Activated naive CD8-positive, alpha-beta T cell treated with anti-CD3 and anti-CD28 coated beads, Interleukin-2, amount 50 U/mL, for 24 hours (primary cell): ENCODE measurements around the gene FNBP1L.
"Not testable (repeated sequence)": the region's sequence is repeated elsewhere in the genome, so short reads cannot be mapped to it uniquely, and the experiment has no call there.

Experiments
- ATAC-seq: fragments of 150-1000 bp; cut with Tn5 transposase; one replicate; pipeline ENCODE4 v1.10.0; 2021
- DNase-seq: peaks from one replicate; pipeline ENCODE4 v3.0.0; 2021
- H3K27ac Mint-ChIP-seq: one replicate; pipeline ENCODE4 v1.8.0; 2021; ENCODE audit warnings: mild to moderate bottlenecking, mixed read lengths
- H3K27me3 Mint-ChIP-seq: one replicate; pipeline ENCODE4 v1.8.0; 2021; ENCODE audit warnings: mixed read lengths
- H3K36me3 Mint-ChIP-seq: one replicate; pipeline ENCODE4 v1.8.0; 2021; ENCODE audit warnings: low read depth, mixed read lengths
- H3K4me1 Mint-ChIP-seq: one replicate; pipeline ENCODE4 v1.8.0; 2021; ENCODE audit warnings: mixed read lengths
- H3K4me3 Mint-ChIP-seq: one replicate; pipeline ENCODE4 v1.8.0; 2021; ENCODE audit warnings: mild to moderate bottlenecking, moderate library complexity, mixed read lengths
- H3K9me3 Mint-ChIP-seq: one replicate; pipeline ENCODE4 v1.8.0; 2021; ENCODE audit warnings: mixed read lengths

Gene FNBP1L

DNA sequence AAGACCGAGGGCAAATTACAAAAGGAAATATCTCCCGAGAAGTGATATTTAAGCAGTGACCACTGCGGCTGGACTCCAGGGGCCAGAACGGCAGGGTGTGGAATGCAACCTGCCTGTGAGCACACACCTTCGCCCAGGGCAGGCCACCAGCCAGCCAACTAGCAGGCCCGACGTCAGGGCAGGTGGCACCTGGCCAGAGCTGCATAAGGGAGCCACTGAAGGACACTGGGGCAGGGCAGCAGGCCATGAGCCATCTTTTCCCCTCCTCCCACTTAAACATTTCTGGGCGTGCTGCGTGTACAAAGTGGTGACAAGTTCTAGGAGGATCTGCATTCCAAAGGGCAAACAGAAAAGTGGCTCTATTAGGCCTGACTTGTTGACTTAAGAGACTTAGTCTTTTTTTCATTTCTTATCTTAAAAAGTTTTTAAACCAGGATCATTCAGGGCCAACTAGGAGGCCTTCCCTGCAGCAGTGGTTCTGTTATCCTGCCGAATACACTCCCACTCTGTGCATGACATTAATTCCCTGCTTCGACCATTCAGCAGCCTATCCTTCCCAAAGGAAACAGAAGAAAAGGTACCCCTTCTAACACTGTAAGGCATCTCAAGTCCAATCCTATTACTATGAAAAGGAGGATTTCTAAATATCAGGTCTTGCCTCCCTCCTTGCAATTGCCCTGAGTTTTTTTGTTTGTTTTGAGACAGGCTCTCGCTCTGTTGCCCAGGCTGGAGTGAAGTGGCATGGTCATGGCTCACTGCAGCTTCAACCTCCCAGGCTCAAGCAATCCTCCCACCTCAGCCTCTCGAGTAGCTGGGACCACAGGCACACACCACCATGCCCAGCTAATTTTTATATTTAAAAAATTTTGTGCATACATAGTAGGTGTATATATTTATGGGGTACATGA is 137.4 kb downstream of the FNBP1L start:
- no peak for DNase-seq
- no peaks in the 10 kb centered on the region for H3K27me3 Mint-ChIP-seq
- peaks cover 3% of the 10 kb centered on the region for H3K4me1 Mint-ChIP-seq
- H3K27ac Mint-ChIP-seq: no peak overlapping the region
- no peak overlapping the region for H3K4me3 Mint-ChIP-seq
- no peaks in the 10 kb centered on the region for H3K9me3 Mint-ChIP-seq
- no peaks in the 10 kb centered on the region for H3K36me3 Mint-ChIP-seq
- ATAC-seq: no peak

DNA sequence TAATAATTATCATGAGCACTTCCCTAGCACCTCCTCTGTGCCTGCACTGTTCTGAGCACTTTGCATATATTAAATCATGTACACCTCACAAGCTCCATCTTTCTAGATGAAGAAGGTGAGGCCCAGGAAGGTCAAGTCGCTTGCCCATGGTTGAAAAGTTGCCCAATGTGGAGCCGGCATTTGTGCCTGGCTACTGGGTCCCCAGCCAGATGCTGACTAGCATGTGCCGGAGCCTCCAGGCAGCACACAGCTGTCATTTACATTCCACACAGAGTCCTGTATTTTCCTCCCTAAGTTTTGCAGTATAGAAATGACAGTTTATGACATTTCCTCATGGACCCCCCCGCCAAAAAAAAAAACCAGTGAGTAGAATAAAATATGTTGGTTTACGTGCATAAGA is 139.4 kb downstream of the FNBP1L start:
- Mint-ChIP-seq H3K27ac (no peak overlapping the region), H3K27me3 (no peaks in the 10 kb centered on the region), H3K4me3 (no peak overlapping the region), H3K9me3 (no peaks in the 10 kb centered on the region), H3K36me3 (no peaks in the 10 kb centered on the region), H3K4me1 (peaks cover 17% of the 10 kb centered on the region)
- ATAC-seq: no peak
- DNase-seq: no peak

DNA sequence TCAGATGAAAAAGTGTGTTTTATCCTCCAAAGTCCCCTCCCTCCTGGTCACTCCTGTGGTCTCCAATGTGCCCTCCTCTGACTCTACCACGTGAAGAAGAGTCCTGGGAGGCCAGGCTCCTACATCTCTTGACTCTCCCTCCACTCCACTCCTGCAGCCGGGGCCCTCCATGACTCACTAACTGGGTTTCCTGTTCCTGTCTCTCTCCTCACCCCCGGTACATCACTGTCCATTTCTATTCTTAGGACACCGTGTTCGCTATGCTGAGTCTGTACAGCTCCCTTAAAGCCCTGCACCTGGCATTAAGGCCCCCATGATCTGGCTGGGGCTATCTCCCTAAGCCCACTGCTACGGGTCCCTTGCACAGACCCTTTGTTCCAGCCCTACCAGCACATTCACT is 140.3 kb downstream of the FNBP1L start:
- Mint-ChIP-seq H3K4me3 (no peak overlapping the region), H3K4me1 (peaks cover 18% of the 10 kb centered on the region), H3K9me3 (no peaks in the 10 kb centered on the region), H3K27me3 (no peaks in the 10 kb centered on the region), H3K36me3 (no peaks in the 10 kb centered on the region), H3K27ac (no peak overlapping the region)
- DNase-seq: no peak
- ATAC-seq: no peak

DNA sequence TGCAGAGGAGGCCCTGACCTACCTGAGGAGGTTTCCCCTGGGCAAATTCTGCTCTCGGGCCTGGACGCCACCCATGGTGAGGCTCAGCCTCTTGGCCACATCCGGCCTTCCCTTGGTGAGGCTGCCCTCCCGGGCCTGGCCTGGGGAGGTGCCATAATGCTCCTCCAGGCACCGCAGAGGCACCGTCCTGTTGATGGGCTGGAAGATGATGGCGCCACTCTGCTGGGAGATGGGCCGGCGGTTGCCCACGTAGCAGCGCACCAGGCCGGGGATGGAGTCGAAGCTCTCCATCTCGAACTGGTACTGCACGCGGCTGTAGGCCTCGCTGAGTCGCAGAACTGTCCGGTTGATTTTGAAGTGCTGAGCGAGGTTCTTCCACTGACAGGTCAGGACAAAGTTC is 141.0 kb downstream of the FNBP1L start:
- no peaks in the 10 kb centered on the region for H3K27me3 Mint-ChIP-seq

DNA sequence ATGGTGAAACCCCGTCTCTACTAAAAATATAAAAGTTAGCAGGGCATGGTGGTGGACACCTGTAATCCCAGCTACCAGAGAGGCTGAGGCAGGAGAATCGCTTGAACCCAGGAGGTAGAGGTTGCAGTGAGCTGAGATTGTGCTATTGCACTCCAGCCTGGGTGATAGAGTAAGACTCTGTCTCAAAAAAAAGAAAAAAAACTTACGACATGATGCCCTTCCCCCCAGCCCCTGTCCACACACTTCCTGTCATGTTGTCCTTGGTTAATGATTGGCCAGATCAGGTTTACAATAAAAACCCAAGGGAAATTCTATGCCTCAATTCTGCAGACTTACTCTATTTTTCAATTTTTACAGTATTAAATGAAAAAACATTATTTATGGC is 143.4 kb downstream of the FNBP1L start:
- H3K36me3 Mint-ChIP-seq, DNase-seq, ATAC-seq, H3K27me3 Mint-ChIP-seq, H3K27ac Mint-ChIP-seq, H3K9me3 Mint-ChIP-seq, H3K4me3 Mint-ChIP-seq: not testable (repeated sequence)
- peaks cover 18% of the 10 kb centered on the region for H3K4me1 Mint-ChIP-seq

More for the DNA sequence above, 141.0 kb downstream of the FNBP1L start:
- Mint-ChIP-seq H3K4me1 (peaks cover 18% of the 10 kb centered on the region), H3K9me3 (no peaks in the 10 kb centered on the region), H3K27ac (no peak overlapping the region), H3K36me3 (no peaks in the 10 kb centered on the region), H3K4me3 (no peak overlapping the region)
- ATAC-seq (no peak), DNase-seq (no peak)

DNA sequence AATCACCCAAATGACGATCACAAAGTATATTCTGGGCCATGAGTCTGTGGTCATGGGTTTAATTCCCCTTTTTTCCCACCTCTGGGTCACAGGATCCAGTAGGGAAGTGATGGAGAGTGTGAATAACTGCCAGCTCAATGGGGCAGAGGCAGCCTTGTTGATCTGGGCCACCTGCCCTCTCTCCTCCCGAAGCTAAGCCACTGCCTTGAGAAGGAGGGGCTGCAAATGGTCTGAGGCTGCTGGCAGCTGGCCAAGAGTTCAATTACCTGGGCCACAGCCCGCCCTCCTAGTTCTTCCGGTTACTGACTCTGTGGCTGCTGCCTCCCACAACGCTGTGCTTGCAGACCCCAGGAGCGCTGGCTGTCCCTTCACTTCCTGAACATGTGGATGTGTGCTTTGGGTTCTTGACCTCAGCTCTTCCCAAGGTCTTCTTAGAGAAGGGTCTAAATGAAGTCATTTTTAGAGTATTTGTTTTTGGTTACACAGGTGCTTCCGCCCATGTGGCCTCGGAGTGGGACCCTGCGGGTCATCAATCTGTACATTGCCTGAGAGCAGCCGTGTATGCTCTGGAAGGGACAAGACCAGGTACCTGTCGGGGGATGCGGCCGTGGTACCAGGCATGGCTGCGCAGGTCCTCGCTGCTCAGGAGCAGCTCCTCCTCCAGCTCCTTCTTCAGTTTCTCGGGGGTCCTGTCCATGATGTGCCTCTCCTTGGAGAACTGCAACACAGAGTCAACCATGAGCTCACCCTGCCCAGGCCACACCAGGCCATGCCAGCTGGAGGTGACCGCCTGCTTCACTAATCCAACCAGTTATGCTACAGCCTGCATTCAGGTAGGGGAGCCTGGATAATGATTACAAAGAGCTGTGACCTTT is 144.0 kb downstream of the FNBP1L start:
- Mint-ChIP-seq H3K36me3 (no peaks in the 10 kb centered on the region), H3K4me3 (no peak overlapping the region), H3K9me3 (no peaks in the 10 kb centered on the region), H3K27ac (no peak overlapping the region), H3K4me1 (peaks cover 18% of the 10 kb centered on the region), H3K27me3 (peaks cover 3% of the 10 kb centered on the region)
- DNase-seq: peak; percentile 38
- no peak for ATAC-seq

DNA sequence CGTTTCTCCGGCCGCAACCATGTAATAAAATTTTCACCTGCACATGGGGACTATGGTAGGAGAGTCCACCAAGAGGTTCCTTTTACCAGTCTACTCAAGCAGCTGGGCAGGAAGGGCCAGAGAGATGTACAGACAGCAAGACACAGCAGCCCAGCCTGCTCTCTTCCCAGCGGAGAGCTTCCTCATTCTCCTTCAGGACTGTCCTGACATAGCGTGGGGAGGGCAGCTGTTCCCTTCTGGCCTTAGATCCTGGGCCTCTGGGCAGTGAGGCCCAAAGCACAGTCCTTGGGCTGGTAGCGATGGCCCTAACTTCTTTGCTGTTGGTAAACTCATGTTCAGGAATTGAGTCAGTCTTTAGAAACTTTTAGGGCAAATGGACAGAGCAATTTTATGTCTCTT is 144.6 kb downstream of the FNBP1L start:
- DNase-seq (no peak), ATAC-seq (no peak)
- peaks cover 18% of the 10 kb centered on the region for H3K4me1 Mint-ChIP-seq
- no peak overlapping the region for H3K4me3 Mint-ChIP-seq
- H3K27ac Mint-ChIP-seq: no peak overlapping the region
- H3K9me3 Mint-ChIP-seq: no peaks in the 10 kb centered on the region
- no peaks in the 10 kb centered on the region for H3K36me3 Mint-ChIP-seq
- H3K27me3 Mint-ChIP-seq: peaks cover 3% of the 10 kb centered on the region

DNA sequence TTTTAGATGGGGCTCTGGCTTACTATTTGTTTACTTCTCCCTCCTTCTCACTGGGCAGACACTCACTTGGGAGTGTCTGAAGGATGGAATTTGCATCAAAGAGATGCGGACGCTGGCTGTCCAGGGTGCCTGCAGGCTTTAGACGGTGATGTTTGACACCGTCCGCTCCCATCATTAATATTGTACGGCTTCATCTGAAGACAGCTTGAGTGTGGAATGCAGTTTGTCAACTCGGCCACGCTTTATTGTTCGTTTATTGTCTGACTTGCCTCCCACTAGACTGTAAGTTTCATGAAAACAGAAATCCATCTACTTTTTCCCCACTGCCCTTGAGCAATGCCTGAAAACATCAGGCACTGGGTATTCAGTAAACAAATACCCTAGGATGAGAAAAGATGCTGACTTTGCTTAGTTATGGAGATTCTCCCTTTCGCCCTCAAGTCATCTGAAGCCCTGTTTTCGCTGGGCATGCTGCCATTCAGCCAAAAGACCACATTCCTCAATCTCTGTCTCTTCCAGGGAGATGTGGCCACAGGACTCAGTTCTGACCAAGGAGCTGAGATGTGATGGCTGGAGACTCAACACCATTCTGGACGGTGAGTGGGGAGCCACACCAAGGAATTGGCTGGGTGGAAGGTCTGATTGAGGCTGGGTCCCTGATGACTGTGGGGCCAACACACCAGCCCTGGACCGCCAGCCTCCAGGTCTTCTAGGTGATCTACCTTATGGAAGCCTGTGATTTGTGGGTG is 146.1 kb downstream of the FNBP1L start:
- Mint-ChIP-seq H3K9me3 (no peaks in the 10 kb centered on the region), H3K36me3 (no peaks in the 10 kb centered on the region), H3K27ac (no peak overlapping the region), H3K4me3 (no peak overlapping the region), H3K4me1 (peaks cover 15% of the 10 kb centered on the region), H3K27me3 (peaks cover 3% of the 10 kb centered on the region)
- ATAC-seq (no peak), DNase-seq (no peak)

DNA sequence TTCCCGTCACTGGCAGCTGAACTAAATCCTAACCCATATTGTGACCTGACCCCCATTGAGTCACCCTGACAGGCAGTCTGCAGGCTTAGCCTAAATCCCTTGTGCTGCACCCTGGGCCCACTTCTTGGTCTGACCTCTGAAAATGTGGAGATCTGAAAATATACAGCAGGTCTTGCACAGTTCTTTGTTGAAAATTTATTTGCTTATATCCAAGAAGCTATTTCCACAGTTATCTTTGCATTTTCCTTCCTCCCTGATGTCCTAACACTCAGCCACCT is 146.6 kb downstream of the FNBP1L start:
- no peak for ATAC-seq
- Mint-ChIP-seq H3K4me3 (no peak overlapping the region), H3K4me1 (peaks cover 15% of the 10 kb centered on the region), H3K27ac (no peak overlapping the region), H3K9me3 (no peaks in the 10 kb centered on the region), H3K27me3 (peaks cover 3% of the 10 kb centered on the region), H3K36me3 (no peaks in the 10 kb centered on the region)
- DNase-seq: no peak

DNA sequence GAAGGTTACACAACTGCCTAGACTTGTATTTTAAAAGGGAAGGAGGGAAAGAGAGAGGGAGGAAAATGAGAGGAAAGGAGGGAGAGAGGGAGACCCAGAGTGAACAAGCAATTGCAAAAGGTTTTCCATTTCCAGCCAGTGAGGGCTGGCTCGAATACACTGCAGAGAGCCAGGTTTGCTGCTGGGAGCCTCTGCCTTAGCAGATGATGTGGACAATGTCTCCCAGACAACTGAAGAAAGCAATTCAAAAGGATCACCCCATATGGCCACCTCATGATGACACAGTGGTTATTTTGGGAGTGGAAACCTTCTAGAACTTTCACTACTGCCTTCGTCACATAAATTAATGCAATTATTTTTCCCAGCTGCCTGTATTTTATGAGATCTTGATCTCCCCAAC is 147.3 kb downstream of the FNBP1L start:
- DNase-seq (no peak), ATAC-seq (no peak)
- no peak overlapping the region for H3K27ac Mint-ChIP-seq
- peaks cover 3% of the 10 kb centered on the region for H3K27me3 Mint-ChIP-seq
- no peaks in the 10 kb centered on the region for H3K9me3 Mint-ChIP-seq
- H3K4me1 Mint-ChIP-seq: peaks cover 15% of the 10 kb centered on the region
- H3K36me3 Mint-ChIP-seq: no peaks in the 10 kb centered on the region
- no peak overlapping the region for H3K4me3 Mint-ChIP-seq

DNA sequence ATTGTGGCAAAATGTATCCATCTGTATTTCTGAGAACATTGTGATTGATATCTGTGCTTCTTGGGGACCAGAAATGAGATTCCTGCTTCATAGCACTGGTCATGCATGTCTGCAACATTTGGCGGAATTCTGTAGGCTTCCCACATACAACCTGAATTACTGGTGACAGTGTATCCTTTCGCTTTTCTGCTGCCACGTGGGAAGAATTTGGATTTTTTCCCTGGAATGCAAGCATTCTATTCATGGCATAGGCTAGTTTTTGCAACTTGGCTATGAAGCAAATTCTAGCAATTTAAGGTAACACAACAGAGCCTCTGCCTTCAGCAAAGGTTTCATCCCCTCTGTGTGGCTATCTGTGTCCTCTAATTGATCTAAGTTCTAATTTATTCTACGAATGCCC is 147.8 kb downstream of the FNBP1L start:
- ATAC-seq: no peak
- Mint-ChIP-seq H3K36me3 (no peaks in the 10 kb centered on the region), H3K27ac (no peak overlapping the region)

DNA sequence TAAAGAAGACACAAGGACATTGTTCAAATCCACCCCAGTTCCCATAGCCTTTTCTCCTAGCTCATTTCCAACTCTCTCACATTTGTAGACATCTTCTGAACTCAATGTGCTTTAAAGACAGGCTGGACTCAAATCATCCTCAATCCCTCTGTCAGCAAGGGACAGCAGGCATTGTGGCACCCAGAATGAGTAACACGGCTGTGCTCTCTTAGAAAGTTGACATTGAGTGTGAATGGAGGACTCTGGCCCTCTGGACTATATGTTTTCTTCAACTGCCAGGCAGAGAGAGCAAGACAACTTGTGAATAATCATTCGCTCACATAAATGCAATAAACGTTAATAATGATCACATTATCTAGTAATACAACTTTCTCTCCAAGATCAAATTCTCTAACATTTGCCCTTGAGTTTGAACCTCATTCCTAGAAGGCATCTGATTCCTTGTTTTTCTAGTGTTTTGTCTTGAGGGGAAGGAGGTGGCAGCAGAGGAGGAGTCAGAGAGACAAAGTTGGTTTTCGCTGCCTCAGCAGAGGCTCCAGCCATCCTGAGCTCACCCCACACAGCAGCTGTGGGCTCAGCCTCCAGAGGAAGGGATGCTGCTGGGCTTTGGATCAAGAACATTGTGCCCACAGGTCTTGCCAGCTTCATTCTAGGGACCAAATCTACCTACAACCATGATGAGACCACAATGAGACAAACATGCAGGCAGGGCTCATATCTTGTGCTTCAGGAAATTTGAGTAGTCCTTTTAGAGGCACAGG is 148.6 kb downstream of the FNBP1L start:
- Mint-ChIP-seq H3K36me3 (no peaks in the 10 kb centered on the region), H3K4me1 (peaks cover 7% of the 10 kb centered on the region), H3K27me3 (peaks cover 3% of the 10 kb centered on the region), H3K4me3 (no peak overlapping the region), H3K27ac (no peak overlapping the region), H3K9me3 (no peaks in the 10 kb centered on the region)
- DNase-seq (no peak), ATAC-seq (no peak)

More for the DNA sequence above, 147.8 kb downstream of the FNBP1L start:
- Mint-ChIP-seq H3K4me3 (no peak overlapping the region), H3K4me1 (peaks cover 13% of the 10 kb centered on the region), H3K27me3 (peaks cover 3% of the 10 kb centered on the region), H3K9me3 (no peaks in the 10 kb centered on the region)
- DNase-seq: no peak

DNA sequence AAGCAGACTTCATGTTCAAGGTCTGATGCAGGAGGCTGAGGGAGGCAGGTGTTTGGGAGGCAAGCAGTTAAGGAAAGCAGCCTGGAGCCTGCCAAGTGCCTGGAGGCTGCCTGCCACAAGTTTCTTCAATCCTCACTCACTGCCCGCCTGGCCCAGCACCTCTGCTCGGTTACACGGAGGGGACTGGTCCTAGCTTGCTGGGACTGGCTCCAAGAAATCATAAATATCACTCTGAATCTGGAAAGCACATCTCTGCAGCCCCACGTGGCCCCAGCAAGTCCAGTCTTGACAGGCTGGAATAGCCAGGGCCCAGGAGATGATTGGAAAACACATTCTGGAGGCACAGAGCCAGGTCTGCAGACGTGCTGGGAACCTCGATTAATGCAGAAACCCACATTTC is 149.8 kb downstream of the FNBP1L start:
- no peak overlapping the region for H3K27ac Mint-ChIP-seq
- ATAC-seq: no peak
- no peaks in the 10 kb centered on the region for H3K9me3 Mint-ChIP-seq

DNA sequence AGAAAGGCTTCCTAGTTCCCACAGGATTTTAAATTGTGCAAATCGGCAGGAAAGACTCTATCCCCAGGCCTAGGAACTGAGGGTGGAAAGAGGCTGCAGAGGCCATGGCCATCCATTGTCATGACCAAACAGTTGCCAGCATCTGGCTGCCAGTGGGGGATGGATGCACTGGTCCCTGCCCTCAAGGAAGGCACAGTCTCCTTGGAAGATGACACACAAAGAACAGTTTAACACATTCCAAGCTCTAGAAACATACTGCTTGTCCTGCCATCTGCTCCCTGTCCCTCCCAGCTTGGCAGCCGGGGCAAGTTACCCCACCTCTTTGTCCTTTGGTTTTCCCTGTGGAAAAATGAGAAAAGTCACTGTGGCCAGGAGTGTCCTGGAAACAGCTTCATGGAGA is 150.5 kb downstream of the FNBP1L start:
- H3K27me3 Mint-ChIP-seq: peaks cover 5% of the 10 kb centered on the region
- no peak overlapping the region for H3K27ac Mint-ChIP-seq
- no peaks in the 10 kb centered on the region for H3K9me3 Mint-ChIP-seq
- H3K4me3 Mint-ChIP-seq: no peak overlapping the region
- no peaks in the 10 kb centered on the region for H3K4me1 Mint-ChIP-seq
- ATAC-seq (no peak), DNase-seq (no peak)
- no peaks in the 10 kb centered on the region for H3K36me3 Mint-ChIP-seq

More for the DNA sequence above, 149.8 kb downstream of the FNBP1L start:
- Mint-ChIP-seq H3K36me3 (no peaks in the 10 kb centered on the region), H3K27me3 (peaks cover 5% of the 10 kb centered on the region), H3K4me1 (no peaks in the 10 kb centered on the region), H3K4me3 (no peak overlapping the region)
- DNase-seq: no peak
